Measurements from ENCODE around the gene PPOX. TPM values are rescaled to one million over a fixed set of nuclear protein-coding genes. Genes with fewer than 3 reads are reported as not detected.

The PPOX gene
- total RNA-seq, 4 donors from 2014 or later: 22.2 to 75.2 (median 37.2) TPM

DNA sequence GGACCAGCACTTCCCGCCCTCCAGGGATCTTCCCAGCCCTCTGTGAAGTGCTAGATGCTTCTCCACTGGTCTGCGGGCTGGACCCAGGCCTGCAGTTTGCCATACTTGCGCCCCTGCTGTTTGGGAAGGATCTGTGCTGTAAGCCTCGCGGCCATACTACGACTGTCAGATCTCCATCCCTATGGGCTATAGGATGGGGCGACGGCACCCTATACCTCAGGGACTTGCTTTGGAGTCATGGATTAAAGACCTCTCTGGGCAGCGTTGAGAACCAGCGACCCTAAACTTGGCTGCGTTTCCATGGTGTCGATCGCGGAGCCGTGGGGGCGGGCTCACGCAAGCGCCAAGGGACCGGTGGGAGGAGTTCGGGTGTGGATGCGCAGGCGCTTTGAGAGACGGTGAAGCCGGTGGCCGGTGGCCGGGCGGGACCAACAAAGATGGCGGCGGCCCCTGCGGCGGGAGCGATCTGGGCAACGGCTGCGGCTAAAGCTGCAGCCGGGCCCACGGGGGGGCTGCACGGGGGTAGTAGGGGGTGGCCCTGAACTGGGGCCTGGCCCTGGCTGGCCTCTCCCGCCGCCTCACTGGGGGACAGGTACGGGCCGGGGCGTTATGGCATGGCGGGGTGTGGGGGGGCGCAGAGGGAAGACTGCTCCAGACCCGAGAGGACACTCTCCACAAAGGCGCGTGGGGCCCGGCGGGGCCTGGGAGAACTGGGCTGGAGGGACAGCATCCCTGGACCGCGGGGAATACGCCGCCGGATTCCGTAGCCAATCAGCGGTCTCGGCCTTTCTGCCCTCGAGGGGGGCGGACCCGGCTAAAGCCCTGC is 6.9 kb upstream of the PPOX start, which contains the start of gene USP21:
USP21 (plus strand) TSS at position 414 of the 826 bp plus-strand sequence. CDS start 1,141 bp downstream, outside the sequence.
- Histone ChIP-seq H3K4me1 (peaks cover 36% of the 10 kb centered on the region), H3K36me3 (peaks cover 36% of the 10 kb centered on the region)
- peak; percentile 96 to 98 for DNase-seq (ENCODE audit: low spot score in 2 of 2)

DNA sequence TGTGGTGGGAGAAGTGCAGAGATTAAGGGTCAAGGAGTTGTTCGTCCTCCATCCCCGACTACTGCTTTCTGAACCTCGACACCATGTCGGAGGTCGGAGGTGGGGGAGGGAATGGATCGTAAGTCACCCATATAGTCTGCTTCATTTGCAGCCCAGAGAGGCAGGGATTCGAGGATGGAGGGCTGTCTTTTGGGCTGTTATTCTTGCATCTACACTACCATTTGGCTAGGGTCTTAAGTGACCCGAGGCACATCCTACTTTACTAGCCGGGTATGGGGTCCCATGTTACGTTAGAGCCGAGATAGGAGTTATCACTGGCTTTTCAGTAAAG is 6.3 kb upstream of the PPOX start:
- no peak for DNase-seq (ENCODE audit: low spot score in 2 of 2)
- peak overlapping the region; percentile 78 for H3K4me3 ChIP-seq
- peak overlapping the region; percentile 81 for H3K27ac ChIP-seq
- H3K9me3 ChIP-seq: no peaks in the 10 kb centered on the region
- 11% methylated on average over 7 of the region's 11 CpGs for WGBS
- peaks cover 41% of the 10 kb centered on the region for H3K36me3 ChIP-seq
- H3K27me3 ChIP-seq: no peaks in the 10 kb centered on the region
- TF ChIP-seq POLR2AphosphoS5 (IDR thresholded peaks at IDR 0.05): no peak
- TF ChIP-seq EP300 (IDR thresholded peaks at IDR 0.05): no peak
- TF ChIP-seq POLR2A (IDR thresholded peaks at IDR 0.05): no peak
- no peak for TF ChIP-seq CTCF (IDR thresholded peaks at IDR 0.05)
- peaks cover 32% of the 10 kb centered on the region for H3K4me1 ChIP-seq

More for the DNA sequence above, 6.9 kb upstream of the PPOX start, which contains the start of gene USP21:
- Histone ChIP-seq H3K27ac (peak within 1 kb of the TSS; percentile 81), H3K27me3 (no peaks in the 10 kb centered on the region), H3K9me3 (no peaks in the 10 kb centered on the region), H3K4me3 (peak within 1 kb of the TSS; percentile 78)
- TF ChIP-seq CTCF (IDR thresholded peaks at IDR 0.05) (peak; percentile 35 to 46), POLR2A (IDR thresholded peaks at IDR 0.05) (peak in 1 of 2 donors; percentile 29), EP300 (IDR thresholded peaks at IDR 0.05) (no peak), POLR2AphosphoS5 (IDR thresholded peaks at IDR 0.05) (peak in 2 of 3 donors; percentile 66 to 70)
- 0% methylated on average over 28 of the region's 60 CpGs for WGBS

GRCh38 chr1:161160671-161161145 is 5.5 kb upstream of the PPOX start:
- TF ChIP-seq EP300 (IDR thresholded peaks at IDR 0.05) (no peak), POLR2AphosphoS5 (IDR thresholded peaks at IDR 0.05) (no peak), CTCF (IDR thresholded peaks at IDR 0.05) (no peak), POLR2A (IDR thresholded peaks at IDR 0.05) (no peak)
- WGBS: 88% methylated on average over 16 of the region's 22 CpGs
- peak in 1 of 2 donors; percentile 38 for DNase-seq (ENCODE audit: low spot score in 2 of 2)
- no peak overlapping the region for H3K27ac ChIP-seq
- no peaks in the 10 kb centered on the region for H3K9me3 ChIP-seq
- peaks cover 36% of the 10 kb centered on the region for H3K4me1 ChIP-seq
- no peaks in the 10 kb centered on the region for H3K27me3 ChIP-seq
- H3K4me3 ChIP-seq: peak overlapping the region; percentile 78
- peaks cover 41% of the 10 kb centered on the region for H3K36me3 ChIP-seq

GRCh38 chr1:161161652-161162051 is 4.6 kb upstream of the PPOX start:
- no peak for TF ChIP-seq CTCF (IDR thresholded peaks at IDR 0.05)
- no peak for TF ChIP-seq EP300 (IDR thresholded peaks at IDR 0.05)
- TF ChIP-seq POLR2AphosphoS5 (IDR thresholded peaks at IDR 0.05): no peak
- TF ChIP-seq POLR2A (IDR thresholded peaks at IDR 0.05): no peak
- Histone ChIP-seq H3K27ac (no peak overlapping the region), H3K4me3 (no peak overlapping the region), H3K36me3 (peaks cover 41% of the 10 kb centered on the region), H3K9me3 (no peaks in the 10 kb centered on the region), H3K27me3 (no peaks in the 10 kb centered on the region), H3K4me1 (peaks cover 41% of the 10 kb centered on the region)
- peak in 1 of 2 donors; percentile 28 for DNase-seq (ENCODE audit: low spot score in 2 of 2)
- 87% methylated on average over 5 of the region's 5 CpGs for WGBS

DNA sequence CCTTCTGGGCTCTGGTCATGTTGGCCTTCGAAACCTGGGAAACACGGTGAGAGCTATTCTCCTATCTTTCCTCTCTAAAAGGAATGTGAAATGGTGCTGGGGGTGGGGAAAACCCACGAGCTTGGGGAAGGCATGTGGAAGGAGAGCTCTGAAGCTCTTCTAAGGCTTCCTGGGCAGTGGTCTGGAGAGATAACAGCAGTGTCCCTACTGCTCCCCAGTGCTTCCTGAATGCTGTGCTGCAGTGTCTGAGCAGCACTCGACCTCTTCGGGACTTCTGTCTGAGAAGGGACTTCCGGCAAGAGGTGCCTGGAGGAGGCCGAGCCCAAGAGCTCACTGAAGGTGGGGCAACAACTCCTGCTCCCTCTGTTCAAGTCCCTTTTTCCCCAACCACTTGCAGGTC is 4.2 kb upstream of the PPOX start:
- Histone ChIP-seq H3K27ac (no peak overlapping the region), H3K27me3 (no peaks in the 10 kb centered on the region), H3K4me1 (peaks cover 45% of the 10 kb centered on the region), H3K4me3 (no peak overlapping the region), H3K36me3 (peaks cover 41% of the 10 kb centered on the region), H3K9me3 (no peaks in the 10 kb centered on the region)
- DNase-seq (ENCODE audit: low spot score in 2 of 2): peak; percentile 34 to 48
- TF ChIP-seq CTCF (IDR thresholded peaks at IDR 0.05) (no peak), EP300 (IDR thresholded peaks at IDR 0.05) (no peak), POLR2A (IDR thresholded peaks at IDR 0.05) (no peak), POLR2AphosphoS5 (IDR thresholded peaks at IDR 0.05) (no peak)
- 67% methylated on average over 7 of the region's 7 CpGs for WGBS
